Duodenal mucosa (tissue), 2 donors: ENCODE results near the gene CD82.

Experiments
- H3K27ac ChIP-seq: one replicate; pipeline ENCODE4 v1.7.0; 2013; ENCODE audit warnings: low read depth, low read length
- H3K27me3 ChIP-seq, 2 donors: one replicate each; pipeline ENCODE4 v1.7.0; 2013; ENCODE audit warnings: low read length in 2 of 2, control low read depth in 1 of 2; ENCODE audit not compliant: insufficient read depth in 2 of 2, control insufficient read depth in 1 of 2
- H3K36me3 ChIP-seq, 2 donors: one replicate each; pipeline ENCODE4 v1.7.0; 2013; ENCODE audit warnings: low read length in 2 of 2, control low read depth in 1 of 2; ENCODE audit not compliant: insufficient read depth in 2 of 2, control insufficient read depth in 1 of 2
- H3K4me1 ChIP-seq, 2 donors: one replicate each; pipeline ENCODE4 v1.7.0; 2013; ENCODE audit warnings: low read length in 2 of 2, control low read depth in 1 of 2; ENCODE audit not compliant: insufficient read depth in 2 of 2, control insufficient read depth in 1 of 2
- H3K4me3 ChIP-seq, 2 donors: one replicate each; pipeline ENCODE4 v1.7.0; 2013; ENCODE audit warnings: low read length in 2 of 2, low read depth in 1 of 2
- H3K9ac ChIP-seq, 2 donors: one replicate each; pipeline ENCODE4 v1.7.0; 2013; ENCODE audit warnings: low read length in 2 of 2, low read depth in 1 of 2
- H3K9me3 ChIP-seq, 2 donors: one replicate each; pipeline ENCODE4 v1.7.0; 2013; ENCODE audit warnings: low read length in 2 of 2, control low read depth in 1 of 2; ENCODE audit not compliant: control insufficient read depth in 1 of 2

CD82 gene

GRCh38 chr11:44525473-44526252 lies 39.8 kb upstream of the CD82 start:
- Histone ChIP-seq H3K9me3 (no peaks in the 10 kb centered on the region), H3K27me3 (peaks cover 0 to 4% of the 10 kb centered on the region in 2 donors), H3K9ac (no peak overlapping the region), H3K36me3 (no peaks in the 10 kb centered on the region), H3K4me1 (peaks cover 0 to 3% of the 10 kb centered on the region in 2 donors), H3K4me3 (no peak overlapping the region), H3K27ac (no peak overlapping the region)

DNA sequence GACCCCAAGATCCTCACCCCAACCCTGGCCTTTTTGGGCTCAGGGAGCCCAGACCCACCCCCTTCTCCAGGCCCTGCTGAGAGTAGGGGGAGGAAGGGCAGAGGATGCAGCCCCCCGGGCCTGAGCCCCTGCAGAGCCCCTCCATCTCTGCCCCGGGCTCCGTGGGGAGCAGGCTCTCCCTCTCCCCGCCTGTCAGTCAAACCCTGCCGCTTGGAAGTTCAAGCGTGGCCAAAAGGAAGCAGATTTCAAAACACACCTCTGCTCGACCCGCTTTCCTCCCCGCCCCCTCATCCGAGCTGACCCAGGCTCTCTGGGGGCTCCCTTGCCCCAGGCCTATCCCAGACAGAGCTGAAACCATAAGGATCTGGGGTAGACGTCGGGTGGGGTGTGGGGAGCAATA lies 39.0 kb upstream of the CD82 start:
- H3K4me3 ChIP-seq, result no peak overlapping the region
- H3K9me3 ChIP-seq, result no peaks in the 10 kb centered on the region
- peaks cover 0 to 4% of the 10 kb centered on the region in 2 donors for H3K27me3 ChIP-seq
- no peak overlapping the region for H3K9ac ChIP-seq
- no peak overlapping the region for H3K27ac ChIP-seq
- H3K36me3 ChIP-seq, result no peaks in the 10 kb centered on the region
- peaks cover 0 to 3% of the 10 kb centered on the region in 2 donors for H3K4me1 ChIP-seq

DNA sequence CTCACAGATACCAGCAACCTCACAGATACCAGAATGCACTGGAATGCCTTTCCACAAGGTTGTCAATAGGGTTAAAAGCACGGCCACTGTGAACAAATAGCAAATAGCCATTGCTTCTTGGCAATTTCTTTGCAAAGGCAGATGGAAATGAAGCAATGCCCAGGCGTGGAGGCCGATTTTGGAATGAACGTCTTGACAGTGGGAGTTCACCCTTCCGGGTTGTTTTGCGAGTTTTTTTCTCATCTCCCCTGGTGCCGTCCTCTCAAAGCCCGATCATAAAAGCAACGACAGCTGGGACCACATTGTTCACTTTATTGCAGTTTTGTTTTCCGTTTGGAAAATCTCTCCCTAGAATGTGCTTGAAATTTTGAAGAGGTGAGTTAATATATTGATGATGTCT lies 38.0 kb upstream of the CD82 start:
- Histone ChIP-seq H3K27ac (no peak overlapping the region), H3K27me3 (peaks cover 0 to 4% of the 10 kb centered on the region in 2 donors), H3K9ac (no peak overlapping the region), H3K4me3 (no peak overlapping the region), H3K9me3 (no peaks in the 10 kb centered on the region), H3K4me1 (peaks cover 0 to 3% of the 10 kb centered on the region in 2 donors), H3K36me3 (no peaks in the 10 kb centered on the region)

DNA sequence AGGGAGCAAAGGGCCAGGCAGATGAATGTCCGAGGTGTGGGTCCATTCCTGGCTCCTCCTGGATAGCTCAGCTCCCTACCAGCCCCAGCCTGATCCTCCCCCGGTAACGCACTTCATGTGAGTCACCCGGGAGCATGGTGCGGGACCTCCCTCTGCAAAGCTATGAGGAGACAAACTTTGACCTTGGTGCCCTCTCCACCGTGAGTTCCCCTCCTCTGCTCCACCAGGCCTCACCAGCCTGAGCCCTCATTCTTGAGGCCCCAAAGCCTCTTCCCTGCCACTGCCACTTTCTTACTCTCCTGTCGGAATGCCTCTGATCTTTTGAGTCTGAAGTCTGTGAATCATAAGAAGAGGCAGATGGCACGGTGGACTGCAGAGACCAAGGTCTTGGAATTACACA lies 37.4 kb upstream of the CD82 start:
- Histone ChIP-seq H3K9ac (no peak overlapping the region), H3K4me3 (no peak overlapping the region), H3K36me3 (no peaks in the 10 kb centered on the region), H3K27ac (no peak overlapping the region), H3K4me1 (peaks cover 0 to 3% of the 10 kb centered on the region in 2 donors), H3K27me3 (peaks cover 0 to 4% of the 10 kb centered on the region in 2 donors), H3K9me3 (no peaks in the 10 kb centered on the region)

- Histone ChIP-seq H3K4me1 (peaks cover 0 to 3% of the 10 kb centered on the region in 2 donors), H3K27me3 (peaks cover 0 to 4% of the 10 kb centered on the region in 2 donors), H3K4me3 (no peak overlapping the region), H3K9ac (no peak overlapping the region), H3K9me3 (no peaks in the 10 kb centered on the region), H3K36me3 (no peaks in the 10 kb centered on the region), H3K27ac (no peak overlapping the region)
Measured at GRCh38 chr11:44528581-44528980, 36.9 kb upstream of the CD82 start.

DNA sequence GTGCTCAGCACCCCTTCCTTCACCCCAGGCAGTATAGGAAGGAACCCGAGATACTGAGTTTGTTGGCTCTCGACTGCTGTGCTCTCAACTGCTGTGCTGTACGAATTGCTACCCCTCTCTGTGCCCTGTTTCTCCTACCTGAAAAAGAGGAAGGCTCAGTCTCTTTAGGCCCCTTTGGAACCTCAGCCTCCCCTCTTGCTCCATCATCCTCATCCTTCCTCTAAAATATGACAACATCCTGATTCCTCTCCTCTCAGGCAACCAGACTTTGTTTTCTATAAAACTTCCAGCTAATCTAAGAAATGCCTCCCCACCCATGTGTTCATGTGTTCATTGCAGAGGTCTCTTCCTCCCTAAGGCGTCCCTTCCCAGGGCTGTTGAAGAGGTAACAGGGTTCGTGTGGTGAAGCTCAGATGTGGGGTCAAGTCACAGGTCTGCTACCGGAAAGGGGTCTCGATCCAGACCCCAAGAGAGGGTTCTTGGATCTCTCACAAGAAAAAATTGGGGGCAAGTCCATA lies 35.5 kb upstream of the CD82 start:
- Histone ChIP-seq H3K4me3 (no peak overlapping the region), H3K27ac (no peak overlapping the region), H3K36me3 (no peaks in the 10 kb centered on the region), H3K4me1 (peaks cover 0 to 3% of the 10 kb centered on the region in 2 donors), H3K9ac (no peak overlapping the region), H3K9me3 (no peaks in the 10 kb centered on the region), H3K27me3 (peaks cover 0 to 4% of the 10 kb centered on the region in 2 donors)

DNA sequence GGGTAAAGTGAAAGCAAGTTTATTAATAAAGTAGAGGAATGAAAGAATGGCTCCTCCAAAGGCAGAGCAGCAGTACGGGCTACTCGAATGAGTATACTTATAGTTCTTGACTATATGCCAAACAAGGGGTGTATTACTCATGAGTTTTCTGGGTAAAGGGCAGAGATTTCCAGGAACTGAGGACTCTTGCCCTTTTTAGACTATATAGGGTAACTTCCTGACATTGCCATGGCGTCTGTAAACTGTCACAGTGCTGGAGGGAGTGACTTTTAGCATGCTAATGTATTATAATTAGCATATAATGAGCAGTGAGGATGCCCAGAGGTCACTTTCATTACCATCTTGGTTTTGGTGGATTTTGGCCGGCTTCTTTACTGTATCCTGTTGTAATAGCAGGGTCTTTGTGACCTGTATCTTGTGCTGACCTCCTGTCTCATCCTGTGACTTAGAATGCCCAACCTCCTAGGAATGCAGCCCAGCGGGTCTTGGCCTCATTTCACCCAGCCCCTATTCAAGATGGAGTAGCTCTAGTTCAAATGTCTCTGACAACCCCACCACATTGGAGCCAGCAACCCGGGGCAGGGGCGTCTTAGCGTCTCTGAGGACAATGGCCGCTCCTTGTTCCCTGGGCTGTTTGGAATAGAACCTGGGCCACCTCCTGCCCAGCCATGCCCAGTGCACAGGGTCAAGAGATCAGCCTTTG lies 34.9 kb upstream of the CD82 start:
- Histone ChIP-seq H3K36me3 (no peaks in the 10 kb centered on the region), H3K9me3 (no peaks in the 10 kb centered on the region), H3K27ac (no peak overlapping the region)

GRCh38 chr11:44531116-44531504 lies 34.4 kb upstream of the CD82 start:
- no peak overlapping the region for H3K4me3 ChIP-seq
- H3K27ac ChIP-seq, result no peak overlapping the region
- peaks cover 0 to 3% of the 10 kb centered on the region in 2 donors for H3K4me1 ChIP-seq
- H3K27me3 ChIP-seq, result peaks cover 0 to under 1% of the 10 kb centered on the region in 2 donors
- no peak overlapping the region for H3K9ac ChIP-seq
- no peaks in the 10 kb centered on the region for H3K9me3 ChIP-seq
- H3K36me3 ChIP-seq, result no peaks in the 10 kb centered on the region

More for the DNA sequence above, 34.9 kb upstream of the CD82 start:
- peaks cover 0 to 4% of the 10 kb centered on the region in 2 donors for H3K27me3 ChIP-seq
- H3K4me3 ChIP-seq, result no peak overlapping the region
- H3K9ac ChIP-seq, result no peak overlapping the region
- peaks cover 0 to 3% of the 10 kb centered on the region in 2 donors for H3K4me1 ChIP-seq

- H3K27ac ChIP-seq, result no peak overlapping the region
- no peak overlapping the region for H3K9ac ChIP-seq
- no peaks in the 10 kb centered on the region for H3K27me3 ChIP-seq
- H3K4me3 ChIP-seq, result no peak overlapping the region
- H3K4me1 ChIP-seq, result peaks cover 0 to 3% of the 10 kb centered on the region in 2 donors
- H3K36me3 ChIP-seq, result no peaks in the 10 kb centered on the region
- no peaks in the 10 kb centered on the region for H3K9me3 ChIP-seq
Measured at GRCh38 chr11:44531636-44532035, 33.8 kb upstream of the CD82 start.

DNA sequence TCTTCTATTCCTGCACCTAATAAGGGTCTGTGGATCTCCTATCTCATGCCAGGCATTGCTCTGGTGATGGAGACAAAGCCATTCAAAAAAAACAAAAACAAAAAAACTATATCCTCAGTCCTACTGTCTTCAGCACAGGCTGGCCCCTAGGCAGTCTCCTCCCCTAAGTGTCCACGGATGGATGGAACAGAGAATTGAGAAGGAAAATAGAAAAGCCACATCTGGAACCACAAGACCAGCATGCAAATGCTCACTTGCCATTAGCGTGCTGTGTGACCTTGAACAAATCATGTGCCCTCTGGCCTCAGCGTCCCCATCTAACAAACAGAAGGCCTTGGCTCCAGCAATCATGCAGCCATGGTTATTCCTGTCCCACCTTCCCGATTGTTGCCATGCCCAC lies 32.7 kb upstream of the CD82 start:
- no peak overlapping the region for H3K4me3 ChIP-seq
- no peaks in the 10 kb centered on the region for H3K36me3 ChIP-seq
- no peaks in the 10 kb centered on the region for H3K27me3 ChIP-seq
- no peak overlapping the region for H3K9ac ChIP-seq
- peaks cover 0 to 3% of the 10 kb centered on the region in 2 donors for H3K4me1 ChIP-seq
- no peak overlapping the region for H3K27ac ChIP-seq
- no peaks in the 10 kb centered on the region for H3K9me3 ChIP-seq
